Stimulated activated CD8-positive, alpha-beta memory T cell treated with anti-CD3 and anti-CD28 coated beads, Interleukin-12 subunit alpha, Interleukin-12 subunit beta, amount 100 ng/mL, for 24 hours (primary cell): ENCODE results near the gene MICAL3.
"Not testable (repeated sequence)": the region's sequence is repeated elsewhere in the genome, so short reads cannot be mapped to it uniquely, and the experiment has no call there.

ENCODE experiments used
- DNase-seq: peaks from one replicate; pipeline ENCODE4 v3.0.0-alpha.2; 2020; ENCODE audit errors: extremely low read depth

Gene MICAL3

GRCh38 chr22:17779286-17780115 lies 244.9 kb downstream of the MICAL3 start:
- DNase-seq, result no peak

- no peak for DNase-seq
Observed at GRCh38 chr22:17778412-17778976, 245.9 kb downstream of the MICAL3 start.

GRCh38 chr22:17777717-17778044 lies 246.7 kb downstream of the MICAL3 start:
- DNase-seq, result no peak

GRCh38 chr22:17777005-17777716 lies 247.2 kb downstream of the MICAL3 start:
- no peak for DNase-seq

GRCh38 chr22:17775781-17776465 lies 248.4 kb downstream of the MICAL3 start:
- no peak for DNase-seq

GRCh38 chr22:17774926-17775685 lies 249.3 kb downstream of the MICAL3 start:
- no peak for DNase-seq

- DNase-seq, result no peak
Observed at GRCh38 chr22:17774206-17774925, 250.0 kb downstream of the MICAL3 start, which contains the start of gene BID. TSS of gene BID (minus strand) at chr22:17774469. CDS start at chr22:17750116, 24,353 bp downstream.

- DNase-seq, result no peak
Observed at GRCh38 chr22:17773606-17774205, 250.7 kb downstream of the MICAL3 start.

GRCh38 chr22:17772958-17773605 lies 251.3 kb downstream of the MICAL3 start:
- no peak for DNase-seq

- DNase-seq, result no peak
Observed at GRCh38 chr22:17772249-17772957, 252.0 kb downstream of the MICAL3 start.

GRCh38 chr22:17770180-17771077 lies 253.9 kb downstream of the MICAL3 start:
- no peak for DNase-seq

- no peak for DNase-seq
Observed at GRCh38 chr22:17769716-17770082, 254.7 kb downstream of the MICAL3 start.

- DNase-seq, result no peak
Observed at GRCh38 chr22:17769013-17769715, 255.2 kb downstream of the MICAL3 start.

- no peak for DNase-seq
Observed at GRCh38 chr22:17767233-17768065, 256.9 kb downstream of the MICAL3 start.

GRCh38 chr22:17764852-17765251 lies 259.5 kb downstream of the MICAL3 start:
- not testable (repeated sequence) for DNase-seq

- DNase-seq, result no peak
Observed at GRCh38 chr22:17764036-17764435, 260.3 kb downstream of the MICAL3 start.

GRCh38 chr22:17763442-17763841 lies 260.9 kb downstream of the MICAL3 start:
- not testable (repeated sequence) for DNase-seq
